Activated CD8-positive, alpha-beta memory T cell treated with anti-CD3 and anti-CD28 coated beads, Interleukin-2, amount 50 U/mL, for 1 hour (primary cell): ENCODE measurements around the gene ZNF784.

Experiments
- DNase-seq: peaks from one replicate; pipeline ENCODE4 v3.0.0-alpha.2; 2020; ENCODE audit errors: extremely low read depth

ZNF784 gene

DNA sequence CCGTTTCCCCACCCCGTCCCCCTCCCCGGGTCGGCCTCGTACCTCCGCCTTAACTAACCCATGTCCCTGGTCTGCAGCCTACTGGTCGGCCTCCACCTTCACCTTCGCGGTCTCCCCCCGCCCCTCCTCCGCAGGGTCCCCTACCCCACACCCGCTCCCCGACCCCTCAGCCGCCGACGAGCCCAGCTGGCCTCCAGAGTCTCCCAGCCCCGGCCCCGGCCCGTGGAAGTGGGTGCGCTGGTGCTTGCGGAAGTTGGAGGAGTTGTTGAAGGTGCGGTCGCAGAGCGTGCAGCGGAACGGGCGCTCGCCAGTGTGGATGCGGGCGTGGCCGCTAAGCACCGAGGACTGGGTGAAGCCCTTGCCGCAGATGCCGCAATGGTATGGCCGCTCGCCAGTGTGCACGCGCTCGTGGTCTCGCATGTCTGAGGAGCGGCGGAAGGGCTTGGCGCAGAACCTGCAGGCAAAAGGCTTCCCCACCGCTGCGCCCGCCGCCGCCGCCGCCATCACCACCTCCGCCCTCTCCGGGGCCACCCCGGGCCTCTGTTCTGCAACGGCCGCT lies 2.6 kb downstream of the ZNF784 start:
- DNase-seq = no peak

GRCh38 chr19:55621205-55621672 lies 3.1 kb downstream of the ZNF784 start:
- DNase-seq = no peak

DNA sequence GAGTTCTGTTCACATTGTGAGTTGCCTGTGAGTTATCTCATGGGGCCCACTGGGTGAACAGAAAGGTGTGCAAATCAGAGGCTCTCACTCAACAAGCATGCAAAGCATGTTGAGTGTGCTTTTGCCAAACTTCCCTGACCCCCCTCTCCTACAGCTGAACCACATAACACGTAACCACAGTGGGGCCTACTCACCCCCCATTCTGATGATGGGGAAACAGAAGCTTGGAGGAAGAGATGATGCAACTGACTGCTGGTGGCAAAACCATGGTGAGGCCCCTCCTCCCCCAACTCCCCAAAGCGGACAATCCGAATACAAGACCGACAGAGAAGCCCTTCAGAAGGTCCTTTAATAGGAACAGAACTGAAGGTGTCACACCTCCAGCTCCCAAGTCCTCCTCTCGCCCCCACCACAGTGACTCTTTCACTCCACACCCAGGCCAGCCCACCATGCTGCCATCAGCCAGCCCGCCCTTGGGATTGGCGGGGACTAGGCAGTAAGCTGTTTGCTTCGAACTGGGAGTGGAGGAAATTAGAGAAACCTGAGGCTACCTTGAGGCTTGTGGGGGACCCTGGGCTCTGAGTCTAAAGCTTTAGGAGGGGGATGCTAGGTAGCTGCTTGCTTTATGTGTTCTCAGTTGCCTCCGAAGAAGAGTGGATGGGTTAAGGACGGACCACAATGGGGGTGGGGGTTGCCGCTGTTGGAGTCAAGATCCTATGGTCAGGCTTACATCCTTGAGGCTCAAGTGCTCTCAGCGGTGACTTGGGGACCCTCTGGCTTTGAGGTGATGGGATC lies 3.8 kb downstream of the ZNF784 start:
- DNase-seq = no peak

GRCh38 chr19:55619286-55619685 lies 5.1 kb downstream of the ZNF784 start:
- no peak for DNase-seq

GRCh38 chr19:55618426-55618825 lies 5.9 kb downstream of the ZNF784 start:
- DNase-seq = no peak

- DNase-seq = no peak
Measured at GRCh38 chr19:55617426-55617825, 6.9 kb downstream of the ZNF784 start.

GRCh38 chr19:55616395-55616875 lies 7.9 kb downstream of the ZNF784 start:
- no peak for DNase-seq

DNA sequence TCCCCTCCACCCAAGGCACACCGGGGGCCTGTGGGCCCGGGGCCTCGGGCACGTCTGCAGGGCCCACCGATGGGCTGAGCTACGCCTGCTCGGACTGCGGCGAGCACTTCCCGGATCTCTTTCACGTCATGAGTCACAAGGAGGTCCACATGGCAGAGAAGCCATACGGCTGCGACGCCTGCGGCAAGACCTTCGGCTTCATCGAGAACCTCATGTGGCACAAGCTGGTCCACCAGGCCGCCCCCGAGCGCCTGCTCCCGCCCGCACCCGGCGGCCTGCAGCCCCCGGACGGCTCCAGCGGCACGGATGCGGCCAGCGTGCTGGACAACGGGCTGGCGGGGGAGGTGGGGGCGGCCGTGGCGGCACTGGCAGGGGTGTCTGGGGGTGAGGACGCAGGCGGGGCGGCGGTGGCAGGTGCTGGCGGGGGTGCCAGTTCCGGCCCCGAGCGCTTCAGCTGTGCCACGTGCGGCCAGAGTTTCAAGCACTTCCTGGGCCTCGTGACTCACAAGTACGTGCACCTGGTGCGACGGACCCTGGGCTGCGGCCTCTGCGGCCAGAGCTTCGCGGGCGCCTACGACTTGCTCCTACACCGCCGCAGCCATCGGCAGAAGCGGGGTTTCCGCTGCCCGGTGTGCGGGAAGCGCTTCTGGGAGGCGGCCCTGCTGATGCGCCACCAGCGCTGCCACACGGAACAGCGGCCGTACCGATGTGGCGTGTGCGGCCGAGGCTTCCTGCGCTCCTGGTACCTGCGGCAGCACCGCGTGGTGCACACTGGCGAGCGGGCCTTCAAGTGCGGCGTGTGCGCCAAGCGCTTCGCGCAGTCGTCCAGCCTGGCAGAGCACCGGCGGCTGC lies 8.6 kb downstream of the ZNF784 start:
- DNase-seq = no peak

- no peak for DNase-seq
Measured at GRCh38 chr19:55614711-55615542, 9.4 kb downstream of the ZNF784 start.

- DNase-seq = no peak
Measured at GRCh38 chr19:55613930-55614710, 10.2 kb downstream of the ZNF784 start.

GRCh38 chr19:55613396-55613795 lies 11.0 kb downstream of the ZNF784 start:
- DNase-seq = no peak

DNA sequence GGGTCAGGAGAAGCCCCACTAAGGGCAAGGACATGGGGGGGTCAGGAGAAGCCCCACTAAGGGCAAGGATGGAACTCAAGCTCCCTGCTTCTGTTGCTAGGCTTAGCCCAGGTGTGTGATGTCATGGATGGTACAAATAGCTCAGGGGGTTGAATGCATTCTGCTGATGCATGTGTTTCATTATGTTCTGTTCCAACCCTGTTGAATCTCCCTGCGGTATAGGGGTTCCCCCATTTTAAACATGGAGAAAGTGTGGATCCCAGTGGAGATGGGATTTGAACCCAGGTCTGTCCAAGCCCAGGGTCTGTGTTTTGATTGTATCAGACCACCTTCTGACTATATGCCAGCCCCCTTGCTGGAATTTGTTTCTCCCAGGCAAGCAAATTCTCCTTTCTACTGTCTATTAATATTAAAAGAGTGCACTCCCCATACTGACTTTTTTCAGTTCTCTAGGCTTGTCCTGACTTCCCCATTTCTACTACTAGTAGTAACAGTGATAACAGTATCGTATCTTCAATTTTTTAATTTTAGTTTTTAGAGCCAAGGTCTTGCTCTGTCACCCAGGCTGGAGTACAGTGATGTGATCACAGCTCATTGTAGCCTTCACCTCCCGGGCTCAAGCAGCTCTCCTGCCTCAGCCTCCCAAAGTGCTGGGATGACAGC lies 12.3 kb downstream of the ZNF784 start:
- no peak for DNase-seq

DNA sequence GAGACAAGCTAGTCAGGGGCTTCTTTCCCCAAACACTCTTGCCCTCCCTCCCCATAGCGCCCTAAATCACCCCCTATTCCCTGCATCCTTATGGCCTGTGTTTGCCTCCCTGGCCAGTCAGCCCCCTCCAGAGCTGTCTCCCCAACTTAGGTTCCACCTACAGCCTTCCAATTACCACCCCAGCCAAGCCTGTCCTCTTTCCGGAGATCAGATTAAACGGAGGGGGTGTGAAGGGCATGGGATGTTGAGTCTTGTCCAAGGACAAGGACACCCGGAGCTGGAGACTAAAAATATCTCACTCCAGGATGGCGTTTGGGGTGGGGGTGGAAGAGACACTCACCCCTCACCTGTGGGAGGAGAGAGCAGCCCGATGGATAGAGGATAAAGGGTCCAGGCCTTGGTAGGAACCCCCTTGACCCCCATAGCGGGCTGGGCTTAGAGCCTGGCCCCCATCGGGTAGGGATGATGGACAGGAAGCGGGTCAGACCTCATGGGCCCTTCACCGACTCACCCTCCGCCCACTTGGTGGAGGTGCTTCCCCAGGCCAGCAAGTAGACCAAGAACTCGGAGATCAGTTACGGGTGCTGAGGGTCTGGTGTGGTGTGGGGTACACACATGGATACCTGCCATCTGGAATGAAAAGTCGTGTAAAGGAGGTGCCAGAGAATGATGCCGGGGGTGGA lies 12.9 kb downstream of the ZNF784 start:
- no peak for DNase-seq

DNA sequence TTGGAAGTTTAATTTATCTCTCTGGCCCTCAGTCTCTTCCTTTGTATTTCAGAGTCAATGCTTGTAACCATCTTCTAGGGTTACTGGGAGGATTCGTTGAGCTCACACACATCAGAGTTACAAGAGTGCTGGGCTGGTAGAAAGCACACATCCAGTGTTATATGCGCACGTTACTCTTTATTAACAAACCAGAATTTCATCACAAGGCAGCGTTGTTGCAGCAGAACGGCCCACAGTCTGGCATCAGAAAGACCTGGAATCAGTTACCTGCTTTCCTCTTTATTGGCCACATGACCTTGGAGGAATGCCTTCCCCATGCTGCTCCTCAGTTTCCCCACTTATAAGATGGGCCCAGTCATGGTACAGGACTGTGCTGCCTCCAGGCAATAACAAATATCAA lies 15.0 kb downstream of the ZNF784 start:
- DNase-seq = no peak

DNA sequence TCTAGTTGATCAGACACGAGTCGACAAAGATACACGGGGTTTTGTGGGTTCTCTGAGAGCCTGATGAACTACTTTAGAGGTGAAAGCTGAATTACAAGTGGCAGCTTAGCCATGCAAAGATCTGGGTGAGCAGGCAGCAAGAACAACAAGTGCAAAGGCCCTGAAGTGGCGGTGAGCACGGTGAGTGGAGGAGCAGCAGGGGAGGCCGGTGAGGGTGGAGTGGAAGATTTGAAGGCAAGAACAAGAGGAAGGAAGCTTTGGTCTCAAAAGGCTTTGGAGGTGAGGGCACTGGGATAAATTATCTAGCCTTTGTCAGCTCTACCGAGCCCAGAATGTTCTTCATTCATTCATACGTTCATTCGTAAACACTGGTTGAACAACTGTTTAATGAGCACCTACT lies 17.5 kb downstream of the ZNF784 start:
- no peak for DNase-seq

DNA sequence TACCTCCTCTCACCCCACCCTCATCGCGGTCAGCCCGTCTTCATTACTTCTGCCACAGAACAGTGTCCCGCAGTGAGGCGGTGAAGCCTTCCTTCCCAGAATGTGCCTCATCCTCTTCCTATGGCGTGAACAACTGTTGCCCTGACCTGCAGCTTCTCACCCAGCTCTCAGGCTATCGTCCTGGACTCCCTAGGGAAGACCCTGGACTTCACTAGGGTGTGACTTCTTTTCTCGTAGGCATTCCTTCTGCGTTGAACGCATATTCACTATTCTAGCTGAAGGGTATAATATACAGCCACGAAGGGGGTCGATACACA lies 17.9 kb downstream of the ZNF784 start:
- no peak for DNase-seq

GRCh38 chr19:55605637-55606470 lies 18.5 kb downstream of the ZNF784 start, which contains the start of gene ZNF865:
Gene ZNF865 (plus strand): TSS chr19:55605647. CDS start chr19:55613619, 7,972 bp downstream.
- DNase-seq = no peak

GRCh38 chr19:55605207-55605636 lies 19.1 kb downstream of the ZNF784 start:
- DNase-seq = peak; percentile 95
